HG03354 (cell line): ENCODE data around the gene TMEM37.

ENCODE experiments used
- ATAC-seq: cut with Tn5 transposase; IDR thresholded peaks from one replicate; pipeline ENCODE4 v1.9.1; 2021; ENCODE audit warnings: mild to moderate bottlenecking; ENCODE audit not compliant: unreplicated experiment, poor library complexity, severe bottlenecking

The TMEM37 gene

DNA sequence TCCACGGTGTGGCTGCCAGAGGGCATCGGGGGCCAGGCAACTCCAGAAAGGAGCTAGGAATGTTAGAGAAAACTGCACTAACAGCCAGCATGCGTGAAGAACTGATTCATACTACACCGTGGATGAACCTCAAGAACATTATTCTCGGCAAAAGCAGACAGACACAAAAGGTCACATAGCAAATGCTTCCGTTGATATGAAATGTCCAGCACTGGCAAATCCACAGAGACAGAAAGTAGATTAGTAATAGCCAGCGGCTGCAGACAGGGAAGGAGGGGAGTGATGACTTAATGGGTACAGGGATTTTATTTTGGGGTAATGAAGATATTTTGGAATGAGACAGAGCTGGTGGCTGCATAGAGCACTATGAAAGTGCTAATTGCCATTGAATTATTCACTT, 55.2 kb downstream of the TMEM37 start:
- no peak for ATAC-seq

DNA sequence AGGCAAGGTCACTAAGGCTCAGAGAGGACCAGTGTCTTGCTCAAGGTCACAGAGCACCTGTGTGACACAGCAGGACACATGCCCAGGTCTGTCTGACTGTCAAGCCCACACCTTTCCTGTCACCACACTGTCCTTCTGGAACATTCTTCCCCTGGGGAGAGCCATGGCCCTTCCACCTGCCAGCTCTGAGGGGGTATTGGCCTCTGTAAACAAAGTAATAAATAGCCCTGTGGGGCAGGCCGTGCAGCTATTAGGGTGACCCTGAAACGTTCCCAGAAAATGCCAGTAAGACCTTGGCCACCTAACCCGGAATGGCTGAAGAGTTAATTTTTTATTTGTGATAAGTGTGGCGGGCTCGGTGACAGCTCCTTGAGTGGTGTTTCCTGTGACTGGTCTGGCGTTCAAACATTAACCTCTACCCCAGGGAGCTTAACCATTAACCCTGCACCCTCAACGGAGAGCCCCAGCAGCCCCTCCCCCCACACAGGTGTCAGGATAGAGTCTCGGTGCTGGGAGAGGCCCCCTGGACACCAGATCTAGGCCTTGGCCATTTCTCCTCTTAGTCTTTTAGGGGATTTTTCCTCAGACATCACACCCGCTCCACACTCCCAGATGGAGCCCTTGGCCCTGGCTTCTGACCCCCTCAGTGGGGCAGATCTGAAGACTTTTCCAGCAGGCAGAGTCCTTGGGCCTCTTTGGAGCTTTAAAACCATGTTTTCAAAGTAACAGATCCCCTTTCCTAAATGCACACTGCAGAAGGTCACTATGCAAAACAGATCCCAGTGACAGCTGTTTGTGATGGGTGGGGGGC, 56.0 kb downstream of the TMEM37 start:
- peak; percentile 96 for ATAC-seq
